ENCODE data around the gene BPIFB3.

DNA sequence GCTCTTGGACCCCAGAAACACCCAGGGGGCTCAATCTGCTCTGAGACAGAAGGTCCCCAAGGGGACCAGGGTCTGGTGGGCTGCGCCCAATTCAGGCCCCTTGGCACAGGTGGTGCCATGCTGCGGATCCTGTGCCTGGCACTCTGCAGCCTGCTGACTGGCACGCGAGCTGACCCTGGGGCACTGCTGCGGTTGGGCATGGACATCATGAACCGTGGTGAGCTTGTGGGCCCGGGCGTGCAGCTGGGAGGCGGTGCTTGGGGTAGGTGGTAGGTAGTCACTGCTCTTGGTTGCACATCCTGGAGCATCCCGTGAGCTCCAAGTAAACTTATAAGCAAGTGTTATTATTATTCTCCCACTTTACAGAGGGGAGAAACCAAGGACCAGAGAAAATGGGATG is 22.2 kb upstream of the BPIFB3 start, which contains the start of gene BPIFB6:
- TF ChIP-seq CTCF (IDR thresholded peaks at IDR 0.05) (no peak), POLR2A (IDR thresholded peaks at IDR 0.05) (no peak)

Measured in Peyer's patch (tissue), 4 donors.